Liver (tissue), 9 donors: ENCODE results near the gene CYB561A3. TPM values are rescaled to one million over a fixed set of nuclear protein-coding genes. Genes with fewer than 3 reads are reported as not detected.

ENCODE experiments used
- DNase-seq: peaks from one replicate; pipeline ENCODE4 v3.0.0-alpha.2; 2017; ENCODE audit warnings: low spot score
- H3K27ac ChIP-seq, 2 donors: one replicate each; pipeline ENCODE4 v1.7.0; 2013; ENCODE audit warnings: inconsistent platforms in 2 of 2, low read length in 2 of 2, control low read depth in 1 of 2, low read depth in 1 of 2, mild to moderate bottlenecking in 1 of 2
- H3K27me3 ChIP-seq, 4 donors: one replicate each; pipeline versions ENCODE4 v1.6.1 to v1.7.0; 2013; ENCODE audit warnings: low read length in 3 of 4, inconsistent platforms in 1 of 4, mild to moderate bottlenecking in 1 of 4, moderate library complexity in 1 of 4; ENCODE audit not compliant: control insufficient read depth in 4 of 4, insufficient read depth in 4 of 4
- H3K36me3 ChIP-seq, 4 donors: one replicate each; pipeline versions ENCODE4 v1.6.1 to v1.7.0; 2013; ENCODE audit warnings: low read length in 3 of 4, mild to moderate bottlenecking in 3 of 4, low read depth in 1 of 4, moderate library complexity in 1 of 4; ENCODE audit not compliant: control insufficient read depth in 4 of 4, insufficient read depth in 3 of 4
- H3K4me1 ChIP-seq, 4 donors: one replicate each; pipeline versions ENCODE4 v1.6.1 to v1.7.0; 2013; ENCODE audit warnings: low read length in 3 of 4, mild to moderate bottlenecking in 3 of 4, moderate library complexity in 1 of 4; ENCODE audit not compliant: control insufficient read depth in 4 of 4, insufficient read depth in 4 of 4
- H3K4me3 ChIP-seq, 3 donors: one replicate each; pipeline versions ENCODE4 v1.6.1 to v1.7.0; 2013; ENCODE audit warnings: low read length in 3 of 3, control low read depth in 1 of 3, low read depth in 1 of 3, mild to moderate bottlenecking in 1 of 3
- H3K9ac ChIP-seq, 2 donors: one replicate each; pipeline ENCODE4 v1.7.0; 2013; ENCODE audit warnings: low read length in 2 of 2, mild to moderate bottlenecking in 2 of 2, moderate library complexity in 2 of 2, control low read depth in 1 of 2, low read depth in 1 of 2
- H3K9me3 ChIP-seq, 4 donors: one replicate each; pipeline versions ENCODE4 v1.6.1 to v1.7.0; 2013; ENCODE audit warnings: low read length in 3 of 4; ENCODE audit not compliant: control insufficient read depth in 4 of 4
- EGR1 ChIP-seq, 2 donors: IDR thresholded peaks; 2 replicates each; pipeline ENCODE4 v1.6.1; 2016 to 2018; ENCODE audit warnings: antibody characterized with exemption in 2 of 2, low read depth in 2 of 2
- FOXA1 ChIP-seq: IDR thresholded peaks from 2 replicates; pipeline ENCODE4 v1.6.1; 2016; ENCODE audit warnings: antibody characterized with exemption
- FOXA2 ChIP-seq: IDR thresholded peaks from 2 replicates; pipeline ENCODE4 v1.6.1; 2016; ENCODE audit warnings: antibody characterized with exemption
- GABPA ChIP-seq, 2 donors: IDR thresholded peaks in 1 of 2; conservative IDR thresholded peaks in 1 of 2; 2 replicates each; pipeline ENCODE4 v1.6.1; 2016; ENCODE audit warnings: antibody characterized with exemption in 2 of 2, mild to moderate bottlenecking in 1 of 2, moderate library complexity in 1 of 2
- HNF4A ChIP-seq, 2 donors: conservative IDR thresholded peaks; 2 replicates each; pipeline ENCODE4 v1.6.1; 2016; ENCODE audit warnings: antibody characterized with exemption in 2 of 2, mild to moderate bottlenecking in 2 of 2
- JUND ChIP-seq, 2 donors: IDR thresholded peaks; 2 replicates each; pipeline ENCODE4 v1.6.1; 2016; ENCODE audit warnings: antibody characterized with exemption in 2 of 2
- NR2F2 ChIP-seq: IDR thresholded peaks from 2 replicates; pipeline ENCODE4 v1.6.1; 2016; ENCODE audit warnings: antibody characterized with exemption
- RAD21 ChIP-seq, 2 donors: IDR thresholded peaks; 2 replicates each; pipeline ENCODE4 v1.6.1; 2016; ENCODE audit warnings: antibody characterized with exemption in 2 of 2, mild to moderate bottlenecking in 2 of 2
- RXRA ChIP-seq, 2 donors: IDR thresholded peaks; 2 replicates each; pipeline ENCODE4 v1.6.1; 2017 to 2018; ENCODE audit warnings: antibody characterized with exemption in 2 of 2, mild to moderate bottlenecking in 1 of 2
- SP1 ChIP-seq: IDR thresholded peaks from 2 replicates; pipeline ENCODE4 v1.6.1; 2018; ENCODE audit warnings: antibody characterized with exemption, mild to moderate bottlenecking
- TAF1 ChIP-seq: conservative IDR thresholded peaks from 2 replicates; pipeline ENCODE4 v1.6.1; 2016; ENCODE audit warnings: antibody characterized with exemption, mild to moderate bottlenecking
- WGBS: extraction: QIAGEN DNeasy Blood & Tissue Kit; methylation state at CpG from one replicate; pipeline ENCODE4 v1.1.7; 2013; 5-methylcytosine and 5-hydroxymethylcytosine counted together
- polyA plus RNA-seq, 2 donors: library from polyadenylated mRNA; stranded (reverse) in 1 of 2; unstranded in 1 of 2; fragments of 200-250 nt in 1 of 2; fragments of >200 nt in 1 of 2; fragmentation: Nextera tagmentation in 1 of 2; extraction: Ambion mirVana in 1 of 2; gene quantifications; one replicate each; pipeline versions ENCODE4 v1.2.1 to v1.2.3, GENCODE V29; 2013 to 2015
- total RNA-seq, 2 donors: library from RNA; depleted of rRNA; stranded (reverse); fragments of >200 nt; gene quantifications; one replicate each; pipeline ENCODE4 v1.2.3, GENCODE V29; 2014
- TF ChIP-seq, protein P1 (sequence below): IDR thresholded peaks from 2 replicates; pipeline ENCODE4 v1.6.1; 2016; ENCODE audit warnings: antibody characterized with exemption
- TF ChIP-seq, protein P2 (sequence below): IDR thresholded peaks from 2 replicates; pipeline ENCODE4 v1.6.1; 2016; ENCODE audit warnings: antibody characterized with exemption
- TF ChIP-seq, protein P3 (sequence below): IDR thresholded peaks from 2 replicates; pipeline ENCODE4 v1.6.1; 2016; ENCODE audit warnings: antibody characterized with exemption
- TF ChIP-seq, protein P4 (sequence below): IDR thresholded peaks from 2 replicates; pipeline ENCODE4 v1.6.1; 2016; ENCODE audit warnings: antibody characterized with exemption, mild to moderate bottlenecking
- TF ChIP-seq, protein P5 (sequence below): fragments of 150-350 bp; IDR thresholded peaks from 2 replicates; pipeline ENCODE4 v1.5.1; 2017; ENCODE audit warnings: improper control_type of control experiment, low read depth, low read length; ENCODE audit not compliant: missing input control
- donor health status: healthy.
- donor health status: healthy.
- donor health status: healthy.
- donor health status: healthy.
- donor health status: healthy.

CYB561A3 gene
- total and polyA plus RNA-seq, 4 donors, result 20.2 to 36.5 (median 28.4) TPM

DNA sequence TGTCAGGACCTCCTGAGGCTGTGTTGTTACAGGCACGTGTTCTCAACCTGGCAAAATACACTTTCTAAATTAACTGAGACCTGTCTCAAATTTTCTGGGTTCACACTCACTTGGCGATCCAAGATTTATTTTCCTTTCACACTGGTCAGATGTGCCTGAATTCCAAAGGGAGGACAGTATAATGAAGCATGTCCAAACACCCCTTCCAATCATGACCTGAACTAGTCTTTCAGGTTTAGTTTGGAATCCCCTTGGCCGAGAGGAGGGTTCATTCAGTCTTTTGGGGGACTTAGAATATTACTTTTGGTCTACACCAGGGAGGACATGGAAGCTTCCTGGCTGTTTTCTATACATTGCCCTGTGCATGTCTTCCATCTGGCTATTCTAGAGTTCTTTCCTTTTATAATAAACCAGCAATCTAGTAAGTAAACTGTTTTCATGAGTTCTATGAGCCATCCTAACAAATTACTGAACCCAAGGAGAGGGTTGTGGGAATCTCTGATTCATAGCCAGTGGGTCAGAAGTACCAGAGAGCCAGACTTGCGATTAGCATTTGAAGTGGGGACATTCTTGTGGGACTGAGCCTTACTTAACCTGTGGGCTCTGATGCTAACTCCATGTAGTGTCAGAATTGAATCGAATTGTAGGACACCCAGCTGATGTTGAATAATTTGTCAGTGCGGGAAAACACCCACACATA is 15.9 kb upstream of the CYB561A3 start:
- H3K27ac ChIP-seq, result no peak overlapping the region
- no peak overlapping the region for H3K9ac ChIP-seq
- no peaks in the 10 kb centered on the region for H3K27me3 ChIP-seq
- DNase-seq, result no peak
- H3K4me1 ChIP-seq, result peaks cover 5 to 15% (median 7%) of the 10 kb centered on the region in 4 donors
- H3K36me3 ChIP-seq, result no peaks in the 10 kb centered on the region
- TF ChIP-seq, protein P1, sequence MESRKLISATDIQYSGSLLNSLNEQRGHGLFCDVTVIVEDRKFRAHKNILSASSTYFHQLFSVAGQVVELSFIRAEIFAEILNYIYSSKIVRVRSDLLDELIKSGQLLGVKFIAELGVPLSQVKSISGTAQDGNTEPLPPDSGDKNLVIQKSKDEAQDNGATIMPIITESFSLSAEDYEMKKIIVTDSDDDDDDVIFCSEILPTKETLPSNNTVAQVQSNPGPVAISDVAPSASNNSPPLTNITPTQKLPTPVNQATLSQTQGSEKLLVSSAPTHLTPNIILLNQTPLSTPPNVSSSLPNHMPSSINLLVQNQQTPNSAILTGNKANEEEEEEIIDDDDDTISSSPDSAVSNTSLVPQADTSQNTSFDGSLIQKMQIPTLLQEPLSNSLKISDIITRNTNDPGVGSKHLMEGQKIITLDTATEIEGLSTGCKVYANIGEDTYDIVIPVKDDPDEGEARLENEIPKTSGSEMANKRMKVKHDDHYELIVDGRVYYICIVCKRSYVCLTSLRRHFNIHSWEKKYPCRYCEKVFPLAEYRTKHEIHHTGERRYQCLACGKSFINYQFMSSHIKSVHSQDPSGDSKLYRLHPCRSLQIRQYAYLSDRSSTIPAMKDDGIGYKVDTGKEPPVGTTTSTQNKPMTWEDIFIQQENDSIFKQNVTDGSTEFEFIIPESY, result no peak
- TF ChIP-seq, protein P2, sequence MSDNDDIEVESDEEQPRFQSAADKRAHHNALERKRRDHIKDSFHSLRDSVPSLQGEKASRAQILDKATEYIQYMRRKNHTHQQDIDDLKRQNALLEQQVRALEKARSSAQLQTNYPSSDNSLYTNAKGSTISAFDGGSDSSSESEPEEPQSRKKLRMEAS, result no peak
- TF ChIP-seq SP1, result no peak
- TF ChIP-seq FOXA2, result no peak
- no peak for TF ChIP-seq HNF4A (conservative IDR thresholded peaks at IDR 0.05)
- TF ChIP-seq RAD21 (IDR thresholded peaks at IDR 0.05), result no peak
- TF ChIP-seq NR2F2, result no peak
- TF ChIP-seq, protein P3, sequence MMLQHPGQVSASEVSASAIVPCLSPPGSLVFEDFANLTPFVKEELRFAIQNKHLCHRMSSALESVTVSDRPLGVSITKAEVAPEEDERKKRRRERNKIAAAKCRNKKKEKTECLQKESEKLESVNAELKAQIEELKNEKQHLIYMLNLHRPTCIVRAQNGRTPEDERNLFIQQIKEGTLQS, result no peak
- TF ChIP-seq TAF1, result no peak
- no peak for TF ChIP-seq RXRA (IDR thresholded peaks at IDR 0.05)
- TF ChIP-seq, protein P4, sequence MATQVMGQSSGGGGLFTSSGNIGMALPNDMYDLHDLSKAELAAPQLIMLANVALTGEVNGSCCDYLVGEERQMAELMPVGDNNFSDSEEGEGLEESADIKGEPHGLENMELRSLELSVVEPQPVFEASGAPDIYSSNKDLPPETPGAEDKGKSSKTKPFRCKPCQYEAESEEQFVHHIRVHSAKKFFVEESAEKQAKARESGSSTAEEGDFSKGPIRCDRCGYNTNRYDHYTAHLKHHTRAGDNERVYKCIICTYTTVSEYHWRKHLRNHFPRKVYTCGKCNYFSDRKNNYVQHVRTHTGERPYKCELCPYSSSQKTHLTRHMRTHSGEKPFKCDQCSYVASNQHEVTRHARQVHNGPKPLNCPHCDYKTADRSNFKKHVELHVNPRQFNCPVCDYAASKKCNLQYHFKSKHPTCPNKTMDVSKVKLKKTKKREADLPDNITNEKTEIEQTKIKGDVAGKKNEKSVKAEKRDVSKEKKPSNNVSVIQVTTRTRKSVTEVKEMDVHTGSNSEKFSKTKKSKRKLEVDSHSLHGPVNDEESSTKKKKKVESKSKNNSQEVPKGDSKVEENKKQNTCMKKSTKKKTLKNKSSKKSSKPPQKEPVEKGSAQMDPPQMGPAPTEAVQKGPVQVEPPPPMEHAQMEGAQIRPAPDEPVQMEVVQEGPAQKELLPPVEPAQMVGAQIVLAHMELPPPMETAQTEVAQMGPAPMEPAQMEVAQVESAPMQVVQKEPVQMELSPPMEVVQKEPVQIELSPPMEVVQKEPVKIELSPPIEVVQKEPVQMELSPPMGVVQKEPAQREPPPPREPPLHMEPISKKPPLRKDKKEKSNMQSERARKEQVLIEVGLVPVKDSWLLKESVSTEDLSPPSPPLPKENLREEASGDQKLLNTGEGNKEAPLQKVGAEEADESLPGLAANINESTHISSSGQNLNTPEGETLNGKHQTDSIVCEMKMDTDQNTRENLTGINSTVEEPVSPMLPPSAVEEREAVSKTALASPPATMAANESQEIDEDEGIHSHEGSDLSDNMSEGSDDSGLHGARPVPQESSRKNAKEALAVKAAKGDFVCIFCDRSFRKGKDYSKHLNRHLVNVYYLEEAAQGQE, result no peak
- TF ChIP-seq, protein P5, sequence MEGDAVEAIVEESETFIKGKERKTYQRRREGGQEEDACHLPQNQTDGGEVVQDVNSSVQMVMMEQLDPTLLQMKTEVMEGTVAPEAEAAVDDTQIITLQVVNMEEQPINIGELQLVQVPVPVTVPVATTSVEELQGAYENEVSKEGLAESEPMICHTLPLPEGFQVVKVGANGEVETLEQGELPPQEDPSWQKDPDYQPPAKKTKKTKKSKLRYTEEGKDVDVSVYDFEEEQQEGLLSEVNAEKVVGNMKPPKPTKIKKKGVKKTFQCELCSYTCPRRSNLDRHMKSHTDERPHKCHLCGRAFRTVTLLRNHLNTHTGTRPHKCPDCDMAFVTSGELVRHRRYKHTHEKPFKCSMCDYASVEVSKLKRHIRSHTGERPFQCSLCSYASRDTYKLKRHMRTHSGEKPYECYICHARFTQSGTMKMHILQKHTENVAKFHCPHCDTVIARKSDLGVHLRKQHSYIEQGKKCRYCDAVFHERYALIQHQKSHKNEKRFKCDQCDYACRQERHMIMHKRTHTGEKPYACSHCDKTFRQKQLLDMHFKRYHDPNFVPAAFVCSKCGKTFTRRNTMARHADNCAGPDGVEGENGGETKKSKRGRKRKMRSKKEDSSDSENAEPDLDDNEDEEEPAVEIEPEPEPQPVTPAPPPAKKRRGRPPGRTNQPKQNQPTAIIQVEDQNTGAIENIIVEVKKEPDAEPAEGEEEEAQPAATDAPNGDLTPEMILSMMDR, result no peak
- no peak for TF ChIP-seq JUND (IDR thresholded peaks at IDR 0.05)
- no peak for TF ChIP-seq FOXA1
- TF ChIP-seq GABPA (IDR thresholded peaks at IDR 0.05 in 1 of 2, conservative IDR thresholded peaks at IDR 0.05 in 1 of 2), result no peak
- TF ChIP-seq EGR1 (IDR thresholded peaks at IDR 0.05; ENCODE audit: low read depth in 2 of 2), result no peak
- WGBS, result 97% methylated on average over 6 of the region's 6 CpGs
- H3K4me3 ChIP-seq, result no peak overlapping the region
- no peaks in the 10 kb centered on the region for H3K9me3 ChIP-seq
